IgD-negative memory B cell (primary cell): ENCODE results near the gene PFKFB4. TPM values are rescaled to one million over a fixed set of nuclear protein-coding genes. Genes with fewer than 3 reads are reported as not detected.

Experiments used
- H3K27ac Mint-ChIP-seq, 3 donors: one replicate each; pipeline ENCODE4 v1.8.0; 2020 to 2022; ENCODE audit warnings: mild to moderate bottlenecking in 3 of 3, mixed read lengths in 3 of 3, moderate library complexity in 1 of 3
- H3K27me3 Mint-ChIP-seq: one replicate; pipeline ENCODE4 v1.8.0; 2021; ENCODE audit warnings: mixed read lengths
- H3K36me3 Mint-ChIP-seq: one replicate; pipeline ENCODE4 v1.8.0; 2020; ENCODE audit warnings: mild to moderate bottlenecking, mixed read lengths
- H3K4me1 Mint-ChIP-seq, 3 donors: one replicate each; pipeline ENCODE4 v1.8.0; 2020 to 2022; ENCODE audit warnings: mixed read lengths in 3 of 3, mild to moderate bottlenecking in 1 of 3
- H3K4me3 Mint-ChIP-seq, 4 donors: one replicate each; pipeline ENCODE4 v1.8.0; 2020 to 2022; ENCODE audit warnings: mild to moderate bottlenecking in 4 of 4, mixed read lengths in 4 of 4, moderate library complexity in 3 of 4
- H3K9me3 Mint-ChIP-seq, 3 donors: one replicate each; pipeline ENCODE4 v1.8.0; 2020 to 2021; ENCODE audit warnings: mixed read lengths in 3 of 3, mild to moderate bottlenecking in 1 of 3
- polyA plus RNA-seq: library from polyadenylated mRNA; unstranded; fragments of 300-500 nt; fragmentation: Illumina TruSeq; gene quantifications from one replicate; pipeline ENCODE4 v1.2.3, GENCODE V29; 2021

PFKFB4 gene
- polyA plus RNA-seq, 1 donor from 2014 or later: 1.5 TPM

- H3K27me3 Mint-ChIP-seq: peaks cover 35% of the 10 kb centered on the region
Observed at GRCh38 chr3:48593337-48593736, 36.7 kb upstream of the PFKFB4 start.

GRCh38 chr3:48592519-48593087, 36.0 kb upstream of the PFKFB4 start:
- peaks cover 37% of the 10 kb centered on the region for H3K27me3 Mint-ChIP-seq
- H3K4me3 Mint-ChIP-seq: peak overlapping the region in 1 of 4 donors; percentile 61
- peaks cover 0 to 3% (median 0%) of the 10 kb centered on the region in 3 donors for H3K4me1 Mint-ChIP-seq
- H3K9me3 Mint-ChIP-seq: peaks cover 0 to 1% (median 0%) of the 10 kb centered on the region in 3 donors
- peaks cover 4% of the 10 kb centered on the region for H3K36me3 Mint-ChIP-seq
- H3K27ac Mint-ChIP-seq: no peak overlapping the region

More at GRCh38 chr3:48593337-48593736, 36.7 kb upstream of the PFKFB4 start:
- Mint-ChIP-seq H3K9me3 (peaks cover 0 to 1% (median 0%) of the 10 kb centered on the region in 3 donors), H3K36me3 (peaks cover 4% of the 10 kb centered on the region), H3K27ac (no peak overlapping the region), H3K4me1 (peaks cover 0 to 3% (median 0%) of the 10 kb centered on the region in 3 donors), H3K4me3 (no peak overlapping the region)

- H3K4me3 Mint-ChIP-seq: no peak overlapping the region
- H3K4me1 Mint-ChIP-seq: peaks cover 0 to 3% (median 0%) of the 10 kb centered on the region in 3 donors
- peaks cover 38% of the 10 kb centered on the region for H3K27me3 Mint-ChIP-seq
- no peaks in the 10 kb centered on the region for H3K36me3 Mint-ChIP-seq
- H3K9me3 Mint-ChIP-seq: peaks cover 0 to 1% (median 0%) of the 10 kb centered on the region in 3 donors
- no peak overlapping the region for H3K27ac Mint-ChIP-seq
Observed at GRCh38 chr3:48591886-48592518, 35.4 kb upstream of the PFKFB4 start.

- peaks cover 0 to 3% (median 0%) of the 10 kb centered on the region in 3 donors for H3K4me1 Mint-ChIP-seq
- H3K9me3 Mint-ChIP-seq: peaks cover 0 to 1% (median 0%) of the 10 kb centered on the region in 3 donors
- peaks cover 38% of the 10 kb centered on the region for H3K27me3 Mint-ChIP-seq
- no peak overlapping the region for H3K27ac Mint-ChIP-seq
- H3K4me3 Mint-ChIP-seq: no peak overlapping the region
- H3K36me3 Mint-ChIP-seq: no peaks in the 10 kb centered on the region
Observed at GRCh38 chr3:48591436-48591835, 34.8 kb upstream of the PFKFB4 start.

GRCh38 chr3:48588230-48588629, 31.6 kb upstream of the PFKFB4 start:
- no peaks in the 10 kb centered on the region for H3K36me3 Mint-ChIP-seq
- peaks cover 0 to 1% (median 0%) of the 10 kb centered on the region in 3 donors for H3K9me3 Mint-ChIP-seq
- no peak overlapping the region for H3K27ac Mint-ChIP-seq
- H3K4me1 Mint-ChIP-seq: no peaks in the 10 kb centered on the region
- H3K4me3 Mint-ChIP-seq: peak overlapping the region in 1 of 4 donors; percentile 18
- H3K27me3 Mint-ChIP-seq: peaks cover 24% of the 10 kb centered on the region

GRCh38 chr3:48587686-48588085, 31.1 kb upstream of the PFKFB4 start:
- no peaks in the 10 kb centered on the region for H3K4me1 Mint-ChIP-seq
- H3K27me3 Mint-ChIP-seq: peaks cover 22% of the 10 kb centered on the region
- H3K27ac Mint-ChIP-seq: no peak overlapping the region
- H3K9me3 Mint-ChIP-seq: peaks cover 0 to 1% (median 0%) of the 10 kb centered on the region in 3 donors
- H3K4me3 Mint-ChIP-seq: no peak overlapping the region
- no peaks in the 10 kb centered on the region for H3K36me3 Mint-ChIP-seq

GRCh38 chr3:48585411-48585810, 28.8 kb upstream of the PFKFB4 start:
- Mint-ChIP-seq H3K27ac (no peak overlapping the region), H3K4me1 (no peaks in the 10 kb centered on the region), H3K4me3 (no peak overlapping the region), H3K9me3 (peaks cover 0 to 1% (median 0%) of the 10 kb centered on the region in 3 donors), H3K27me3 (peaks cover 12% of the 10 kb centered on the region), H3K36me3 (no peaks in the 10 kb centered on the region)

- Mint-ChIP-seq H3K27ac (no peak overlapping the region), H3K9me3 (peaks cover 0 to 1% (median 0%) of the 10 kb centered on the region in 3 donors), H3K36me3 (no peaks in the 10 kb centered on the region), H3K4me3 (no peak overlapping the region), H3K27me3 (peaks cover 12% of the 10 kb centered on the region), H3K4me1 (no peaks in the 10 kb centered on the region)
Observed at GRCh38 chr3:48584836-48585235, 28.2 kb upstream of the PFKFB4 start.

- no peaks in the 10 kb centered on the region for H3K36me3 Mint-ChIP-seq
Observed at GRCh38 chr3:48581621-48582481, 25.2 kb upstream of the PFKFB4 start.

GRCh38 chr3:48576647-48577046, 20.0 kb upstream of the PFKFB4 start:
- H3K4me3 Mint-ChIP-seq: no peak overlapping the region
- H3K9me3 Mint-ChIP-seq: no peaks in the 10 kb centered on the region
- H3K4me1 Mint-ChIP-seq: no peaks in the 10 kb centered on the region
- no peaks in the 10 kb centered on the region for H3K36me3 Mint-ChIP-seq
- H3K27ac Mint-ChIP-seq: no peak overlapping the region
- H3K27me3 Mint-ChIP-seq: no peaks in the 10 kb centered on the region

More at GRCh38 chr3:48581621-48582481, 25.2 kb upstream of the PFKFB4 start:
- Mint-ChIP-seq H3K27me3 (no peaks in the 10 kb centered on the region), H3K27ac (no peak overlapping the region), H3K9me3 (no peaks in the 10 kb centered on the region), H3K4me3 (no peak overlapping the region), H3K4me1 (no peaks in the 10 kb centered on the region)

- Mint-ChIP-seq H3K27ac (no peak overlapping the region), H3K4me3 (no peak overlapping the region), H3K27me3 (no peaks in the 10 kb centered on the region), H3K4me1 (no peaks in the 10 kb centered on the region), H3K36me3 (no peaks in the 10 kb centered on the region), H3K9me3 (no peaks in the 10 kb centered on the region)
Observed at GRCh38 chr3:48575366-48575765, 18.8 kb upstream of the PFKFB4 start.

- Mint-ChIP-seq H3K4me1 (no peaks in the 10 kb centered on the region), H3K27me3 (no peaks in the 10 kb centered on the region), H3K4me3 (no peak overlapping the region), H3K27ac (no peak overlapping the region), H3K36me3 (no peaks in the 10 kb centered on the region), H3K9me3 (no peaks in the 10 kb centered on the region)
Observed at GRCh38 chr3:48573973-48574585, 17.5 kb upstream of the PFKFB4 start.

GRCh38 chr3:48572517-48572916, 15.9 kb upstream of the PFKFB4 start:
- Mint-ChIP-seq H3K4me3 (no peak overlapping the region), H3K4me1 (no peaks in the 10 kb centered on the region), H3K27me3 (no peaks in the 10 kb centered on the region), H3K9me3 (no peaks in the 10 kb centered on the region), H3K27ac (no peak overlapping the region), H3K36me3 (no peaks in the 10 kb centered on the region)

- Mint-ChIP-seq H3K27me3 (no peaks in the 10 kb centered on the region), H3K4me3 (no peak overlapping the region), H3K36me3 (no peaks in the 10 kb centered on the region), H3K27ac (no peak overlapping the region), H3K9me3 (no peaks in the 10 kb centered on the region), H3K4me1 (peaks cover 0 to 2% (median 0%) of the 10 kb centered on the region in 3 donors)
Observed at GRCh38 chr3:48571938-48572337, 15.3 kb upstream of the PFKFB4 start.
